ENCODE data around the gene APBB1IP.

Gene APBB1IP

DNA sequence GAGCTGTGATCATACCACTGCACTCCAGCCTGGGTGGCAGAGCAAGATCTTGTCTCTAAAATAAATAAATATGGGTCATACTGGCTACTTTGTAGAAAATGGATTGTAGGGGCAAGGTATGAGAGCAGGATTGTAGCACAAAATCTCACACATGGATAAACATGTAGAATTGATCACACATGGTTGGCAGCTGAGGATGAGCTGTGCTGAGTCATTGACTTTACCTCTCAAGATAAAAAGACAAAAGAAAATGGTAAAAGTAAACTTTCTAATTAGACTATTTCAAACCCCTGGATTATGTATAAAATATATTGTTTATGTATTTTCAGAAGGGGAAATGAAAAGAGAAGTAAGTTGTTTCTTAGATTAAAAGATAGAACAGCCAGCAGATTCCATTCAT lies 69.3 kb downstream of the APBB1IP start:
- DNase-seq (ENCODE audit: low read depth in 2 of 2) = no peak

DNA sequence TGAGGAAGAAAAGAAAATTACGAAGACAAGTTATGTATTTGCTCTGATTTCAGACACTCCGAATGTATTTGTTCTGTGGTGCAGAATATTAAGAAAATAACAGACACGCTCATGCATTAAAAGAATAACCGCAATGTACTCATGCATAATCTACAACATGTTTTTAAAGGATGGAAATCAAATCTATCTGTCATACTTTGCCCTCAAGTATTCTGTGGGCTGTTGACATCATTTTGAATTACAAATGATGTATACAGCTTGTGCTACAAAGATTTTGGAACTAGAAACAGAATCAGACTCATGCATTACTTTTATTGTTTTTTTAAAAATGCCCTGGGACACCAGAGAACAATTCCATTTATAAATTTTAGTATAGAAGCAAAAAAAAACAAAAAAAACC lies 69.9 kb downstream of the APBB1IP start:
- DNase-seq (ENCODE audit: low read depth in 2 of 2) = no peak

DNA sequence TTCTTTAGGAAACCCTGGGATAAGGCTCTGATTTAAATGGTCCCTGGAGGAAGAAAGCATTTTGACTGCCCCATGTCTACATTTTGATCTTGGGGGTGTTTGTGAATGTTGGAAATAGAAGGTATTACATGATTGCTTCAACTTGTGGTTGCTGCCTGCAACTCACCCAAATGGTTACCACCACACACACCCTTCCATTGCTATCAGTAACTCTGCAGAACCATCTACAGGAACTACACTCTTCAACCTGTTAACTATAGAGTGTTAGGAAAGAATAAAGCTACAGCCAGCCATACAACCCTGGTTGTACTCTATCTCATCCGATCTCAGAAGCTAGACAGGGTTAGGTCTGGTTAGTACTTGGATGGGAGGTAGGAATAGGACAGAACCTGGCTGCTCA lies 71.2 kb downstream of the APBB1IP start:
- DNase-seq (ENCODE audit: low read depth in 2 of 2) = no peak

DNA sequence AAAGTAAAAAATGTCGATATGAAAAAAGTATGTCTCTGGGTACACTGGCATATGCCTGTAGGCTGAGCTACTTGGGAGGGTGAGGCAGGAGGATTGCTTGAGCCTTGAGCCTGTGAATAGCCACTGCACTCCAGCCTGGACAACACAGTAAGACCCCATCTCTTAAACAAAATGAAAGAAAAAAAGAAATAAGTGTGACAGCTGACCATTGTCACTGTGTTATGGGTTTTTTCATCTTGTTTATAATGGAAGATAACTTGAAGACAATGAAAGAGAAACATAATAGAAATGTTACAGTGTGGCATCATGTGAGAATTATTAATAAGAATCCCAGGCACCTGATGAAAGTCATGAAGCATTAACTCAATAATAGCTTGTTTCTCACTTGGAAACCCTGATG lies 75.0 kb downstream of the APBB1IP start:
- no peak for DNase-seq (ENCODE audit: low read depth in 2 of 2)

DNA sequence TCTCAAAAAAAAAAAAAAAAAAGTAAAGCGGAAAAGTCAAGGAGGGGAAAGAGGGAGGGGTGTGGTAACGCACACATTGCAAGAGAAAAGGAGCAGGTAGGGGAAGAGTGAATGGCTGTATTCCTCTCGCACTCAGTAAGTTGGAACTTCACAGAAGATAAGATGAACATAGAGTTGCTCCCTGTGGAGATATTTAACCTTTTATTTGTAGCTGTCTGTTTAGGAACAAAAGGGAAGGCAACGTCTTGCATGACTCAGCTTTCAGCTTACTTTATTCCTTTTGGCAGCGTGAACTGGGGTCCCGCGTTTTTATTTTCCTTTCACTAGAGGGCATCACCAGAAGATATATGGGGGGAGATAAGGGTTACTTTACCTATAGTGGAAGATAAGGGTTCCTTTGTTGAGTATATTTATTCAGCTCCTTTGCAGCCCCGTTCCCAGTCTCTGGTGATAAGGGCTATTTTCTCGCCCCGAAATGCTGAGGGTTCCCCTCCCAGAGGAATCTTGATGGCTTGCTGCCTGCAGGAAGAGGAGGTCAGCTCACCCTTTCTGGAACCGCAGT lies 78.5 kb downstream of the APBB1IP start:
- no peak for DNase-seq (ENCODE audit: low read depth in 2 of 2)

DNA sequence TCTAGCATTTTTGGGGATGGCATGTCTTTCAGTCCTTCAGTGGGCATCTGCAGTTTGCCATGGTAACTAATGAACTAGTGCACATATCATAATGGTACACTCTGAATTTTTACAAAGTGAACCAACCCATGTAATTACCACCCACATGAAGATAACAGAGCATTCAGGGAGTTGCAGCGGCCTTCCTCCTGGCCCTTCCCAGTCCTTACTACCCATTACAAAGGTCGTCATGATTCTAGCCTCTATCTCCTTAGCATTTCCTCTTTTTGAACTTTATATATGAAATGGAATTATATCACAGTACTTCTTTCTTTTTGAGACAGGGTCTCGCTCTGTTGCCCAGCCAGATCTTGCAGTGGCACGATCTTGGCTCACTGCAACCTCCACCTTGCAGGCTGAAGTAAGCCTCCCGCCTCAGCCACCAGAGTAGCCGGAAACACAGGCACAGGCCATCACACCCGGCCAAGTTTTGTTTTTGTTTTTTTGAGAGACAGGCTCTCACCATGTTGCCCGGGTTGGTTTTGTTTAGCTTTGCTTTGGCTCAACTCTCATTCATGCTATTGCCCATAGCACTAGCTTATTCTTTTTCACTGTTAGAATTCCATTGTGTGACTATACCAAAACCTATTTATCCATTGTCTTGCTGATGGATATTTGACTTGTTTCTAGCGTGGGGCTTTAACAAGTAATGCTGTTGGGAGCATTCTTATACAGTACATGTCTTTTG lies 79.2 kb downstream of the APBB1IP start:
- no peak for DNase-seq (ENCODE audit: low read depth in 2 of 2)

DNA sequence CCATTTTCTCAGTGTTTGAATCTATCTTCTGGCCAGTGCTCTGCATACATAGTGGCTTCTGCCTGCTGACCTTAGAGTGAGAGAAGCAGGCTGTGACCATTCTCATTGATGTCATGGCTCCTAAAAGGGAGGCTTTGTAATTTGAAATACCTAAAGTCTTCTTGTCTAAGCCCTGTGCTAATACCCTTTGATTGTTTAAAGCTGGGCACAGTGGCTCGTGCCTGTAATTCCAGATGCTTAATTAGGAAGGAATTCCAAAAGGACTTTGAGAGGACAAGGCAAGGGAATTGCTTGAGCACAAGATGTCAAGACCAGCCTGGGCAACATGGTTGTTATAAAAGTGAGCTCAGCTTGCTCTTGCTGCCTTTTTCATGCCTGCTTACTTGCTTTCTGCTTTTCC lies 81.7 kb downstream of the APBB1IP start:
- no peak for DNase-seq (ENCODE audit: low read depth in 2 of 2)

DNA sequence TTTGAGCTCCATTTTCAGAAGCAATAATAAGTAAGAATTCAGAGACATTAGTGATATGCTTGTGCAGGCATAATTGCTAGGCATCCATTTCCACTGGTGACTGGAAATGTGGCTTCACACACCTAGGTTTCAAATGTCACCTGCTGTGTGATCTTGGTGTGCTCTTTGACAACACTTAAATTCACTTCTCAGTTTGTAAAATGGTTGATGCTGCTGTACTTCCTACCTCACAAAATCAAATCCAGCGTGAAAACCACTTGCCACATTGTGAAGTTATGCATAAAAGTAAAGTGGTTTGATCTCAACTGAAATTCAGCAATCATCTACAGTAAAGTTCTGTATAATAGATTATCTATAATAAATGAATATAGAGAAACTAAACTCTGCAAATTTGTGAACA lies 82.4 kb downstream of the APBB1IP start:
- no peak for DNase-seq (ENCODE audit: low read depth in 2 of 2)

DNA sequence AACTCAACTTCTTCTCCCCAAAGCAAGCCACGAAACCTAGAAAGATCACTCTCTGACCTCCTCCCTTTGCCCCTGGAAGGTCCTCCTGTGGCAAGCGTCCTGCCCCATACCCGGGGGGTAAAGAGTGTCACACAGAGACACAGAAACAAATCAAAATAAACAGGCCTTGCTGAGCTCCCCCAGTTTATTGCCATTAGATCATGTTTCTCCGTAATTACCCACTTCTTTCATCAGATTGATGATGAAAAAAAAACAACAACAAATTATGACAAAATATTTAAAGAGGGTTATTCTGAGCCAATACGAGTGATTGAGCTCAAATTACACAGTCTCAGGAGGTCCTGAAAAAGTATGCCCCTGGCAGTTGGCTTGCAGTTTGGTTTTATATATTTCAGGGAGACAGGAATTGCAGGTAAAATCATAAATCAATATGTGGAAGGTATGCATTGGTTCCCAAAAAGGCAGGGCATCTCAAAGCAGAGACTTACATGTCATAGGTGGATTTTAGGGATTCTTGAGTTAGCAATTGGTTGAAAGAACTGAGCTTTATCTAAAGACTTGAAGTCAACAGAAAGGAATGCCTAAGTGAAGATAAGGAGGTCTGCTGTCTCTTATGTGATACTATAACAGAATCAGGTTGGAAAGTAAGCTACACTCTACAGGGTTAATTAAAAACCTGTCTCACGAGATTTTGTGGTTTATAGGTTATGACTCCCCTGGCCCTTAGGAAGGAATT lies 86.2 kb downstream of the APBB1IP start:
- DNase-seq (ENCODE audit: low read depth in 2 of 2) = no peak

DNA sequence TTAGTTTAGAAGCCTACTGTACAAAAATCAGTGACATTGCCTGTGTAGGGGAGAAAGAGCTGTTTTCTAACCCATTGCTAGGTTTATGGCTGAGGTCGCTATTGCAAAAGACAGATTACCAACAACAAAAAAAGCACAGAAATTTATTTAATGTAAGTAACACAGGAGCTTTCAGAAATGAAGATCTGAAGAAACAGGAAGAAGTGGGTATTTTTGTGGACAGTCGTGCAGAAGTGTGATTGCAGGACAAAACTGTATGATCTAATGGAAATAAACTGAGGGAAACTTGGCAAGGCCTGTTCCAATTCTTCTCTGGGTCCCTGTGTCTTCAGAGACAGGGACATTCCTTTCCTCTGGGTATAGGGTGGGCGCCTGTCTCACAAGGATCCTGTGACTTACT lies 87.4 kb downstream of the APBB1IP start:
- DNase-seq (ENCODE audit: low read depth in 2 of 2) = no peak

DNA sequence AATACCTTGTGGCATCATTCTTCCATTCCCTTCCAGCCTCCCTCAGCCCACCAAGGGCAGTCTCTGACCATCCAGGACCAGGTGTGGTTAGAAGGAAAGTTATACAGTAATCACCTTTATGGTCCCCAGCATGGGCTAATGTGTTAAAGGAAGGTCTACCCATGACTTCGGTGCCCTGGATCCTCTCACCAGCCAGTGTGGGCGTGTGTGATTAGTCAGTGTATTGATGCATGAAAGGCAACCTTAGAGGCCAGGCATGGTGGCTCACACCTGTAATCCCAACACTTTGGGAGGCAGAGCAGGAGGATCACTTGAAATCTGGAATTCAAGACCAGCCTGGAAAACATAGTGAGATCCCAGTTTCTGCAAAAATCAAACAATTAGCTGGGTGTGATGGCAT lies 88.9 kb downstream of the APBB1IP start:
- DNase-seq (ENCODE audit: low read depth in 2 of 2) = no peak

DNA sequence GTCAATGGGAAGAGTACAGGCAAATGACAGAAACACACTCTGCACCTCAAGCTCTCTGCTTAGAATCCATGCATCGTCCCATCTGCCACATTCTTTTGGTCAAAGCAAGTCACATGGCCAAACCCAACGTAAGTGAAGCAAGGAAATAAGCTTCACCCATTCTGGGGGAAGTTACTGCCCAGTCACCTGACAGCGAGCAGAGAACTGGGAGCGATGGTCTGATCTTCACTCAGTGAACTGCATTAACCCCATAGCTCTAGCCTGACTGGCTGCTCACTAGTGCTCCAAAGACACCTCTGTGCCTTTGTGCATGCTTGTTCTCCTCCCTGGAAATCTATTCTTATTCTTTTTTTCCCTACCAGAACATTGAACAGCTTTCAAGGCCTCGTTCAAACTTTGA lies 89.9 kb downstream of the APBB1IP start:
- DNase-seq (ENCODE audit: low read depth in 2 of 2) = no peak

DNA sequence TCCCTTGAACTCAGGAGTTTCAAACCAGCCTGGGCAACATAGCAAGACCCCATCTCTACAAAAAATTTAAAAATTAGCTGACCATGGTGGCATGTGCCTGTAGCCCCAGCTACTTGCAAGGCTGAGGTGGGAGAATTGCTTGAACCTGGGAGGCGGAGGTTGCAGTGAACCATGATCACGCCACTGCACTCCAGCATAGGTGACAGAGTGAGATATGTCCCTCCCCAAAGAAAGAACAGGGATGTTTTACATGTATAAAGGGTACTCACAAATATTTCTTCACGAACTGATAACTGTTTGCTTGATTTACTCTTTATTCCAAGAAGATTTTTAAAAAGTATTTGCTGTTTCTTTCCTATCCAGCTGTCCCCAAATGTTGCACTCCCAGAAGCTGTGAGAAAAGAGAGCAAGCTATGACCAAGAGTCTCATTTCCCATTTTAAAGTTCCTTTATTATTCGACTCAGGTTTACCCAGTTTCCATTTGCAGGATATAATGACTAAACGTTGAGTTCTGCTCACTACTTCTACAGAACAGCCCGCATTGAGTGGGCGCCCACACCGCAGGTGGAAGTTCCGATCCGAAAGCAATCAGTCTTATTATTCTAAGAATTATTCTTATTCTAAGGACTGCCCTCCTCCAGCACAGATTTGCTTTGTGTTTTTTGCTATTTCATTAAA lies 90.7 kb downstream of the APBB1IP start:
- DNase-seq (ENCODE audit: low read depth in 2 of 2) = no peak

DNA sequence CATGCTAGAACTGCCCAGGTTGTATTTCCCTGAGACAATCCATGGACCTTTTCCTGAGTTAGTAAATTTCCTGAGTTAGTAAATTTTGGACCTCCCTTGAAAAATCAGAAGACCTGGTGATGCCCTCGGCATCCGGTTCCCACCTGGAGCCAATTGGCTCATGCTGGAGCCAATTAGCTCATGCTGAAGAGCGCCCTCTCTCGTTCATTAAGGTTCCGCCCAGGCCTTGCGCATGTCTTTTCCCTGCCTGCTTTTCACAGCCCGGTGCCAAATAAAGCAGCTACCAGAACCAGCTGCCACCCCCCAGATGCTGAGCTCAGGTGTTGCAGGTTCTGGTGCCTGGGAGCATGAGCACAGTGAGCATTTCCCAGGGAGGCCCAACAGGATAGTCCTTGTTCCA lies 96.2 kb downstream of the APBB1IP start:
- DNase-seq (ENCODE audit: low read depth in 2 of 2) = no peak

DNA sequence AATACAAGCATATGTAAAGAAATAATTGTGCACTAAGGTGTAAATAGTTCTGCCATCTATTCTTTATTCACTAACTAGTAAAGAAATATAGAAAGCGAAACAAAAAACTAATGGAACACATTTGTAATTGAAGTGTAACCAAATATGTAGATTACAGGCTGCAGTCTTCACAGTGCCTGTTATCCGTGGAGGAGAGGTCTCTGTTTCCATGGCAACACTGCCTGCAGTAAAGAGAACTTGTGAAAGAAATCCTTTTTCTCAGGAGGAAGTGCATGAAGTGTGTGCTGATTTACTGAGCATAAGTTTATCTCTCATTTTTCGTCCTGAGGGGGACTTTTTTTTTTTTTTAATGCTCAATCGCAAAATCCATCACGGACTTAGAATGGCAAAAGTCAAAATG lies 102.5 kb downstream of the APBB1IP start:
- DNase-seq (ENCODE audit: low read depth in 2 of 2) = no peak

DNA sequence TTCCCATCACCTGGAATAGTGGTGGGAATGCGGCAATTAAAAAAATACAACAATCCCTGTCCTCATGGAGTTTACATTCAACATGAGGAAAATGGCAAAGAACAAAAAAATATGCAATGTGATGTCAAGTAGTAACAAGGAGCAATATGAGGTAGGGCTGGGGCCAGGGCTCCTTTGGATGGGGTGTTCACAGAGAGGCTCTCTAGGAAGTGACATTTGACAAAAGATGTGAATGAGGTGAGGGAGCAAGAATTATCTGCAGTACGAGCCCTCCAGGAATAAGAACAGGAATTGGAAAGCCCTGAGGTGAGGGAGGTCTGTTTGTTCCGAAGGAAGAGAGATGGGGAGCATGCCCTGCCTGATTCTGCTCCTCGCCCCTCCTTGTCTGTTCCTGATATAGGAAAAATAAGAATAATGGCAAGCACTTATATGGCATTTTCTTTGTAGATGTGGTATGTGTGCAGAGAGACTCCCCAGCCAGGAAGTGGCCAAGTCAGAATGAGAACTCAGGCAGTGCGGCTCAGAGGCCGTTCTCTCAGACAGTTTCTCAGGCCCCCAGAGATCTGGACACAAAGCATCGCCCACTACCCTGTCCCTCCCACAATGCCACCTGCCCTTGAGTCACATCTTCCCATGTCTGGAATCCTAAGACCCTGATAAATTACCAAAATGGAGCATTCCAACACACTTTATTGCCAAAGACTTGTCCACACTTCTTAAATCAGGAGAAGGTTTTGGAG lies 105.6 kb downstream of the APBB1IP start:
- DNase-seq (ENCODE audit: low read depth in 2 of 2) = no peak

DNA sequence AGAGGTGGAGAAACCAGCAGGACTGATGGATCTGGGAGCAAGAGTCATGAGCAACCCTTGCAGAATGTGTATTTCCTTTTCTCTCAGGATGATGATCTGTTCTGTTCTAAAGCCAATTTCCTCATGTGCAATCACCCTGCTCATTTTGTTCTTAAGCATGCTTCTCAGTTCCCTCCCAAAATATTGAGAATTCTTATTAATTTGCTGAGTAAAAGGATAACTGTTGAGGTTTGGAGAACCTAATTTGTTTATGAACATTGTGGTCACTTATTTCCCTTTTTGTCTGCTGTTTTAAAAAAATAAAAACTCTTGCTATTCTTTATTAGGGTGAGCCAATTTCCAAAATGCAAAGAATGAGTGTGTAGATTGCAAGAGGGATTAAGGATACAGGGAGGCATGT lies 106.8 kb downstream of the APBB1IP start:
- no peak for DNase-seq (ENCODE audit: low read depth in 2 of 2)

DNA sequence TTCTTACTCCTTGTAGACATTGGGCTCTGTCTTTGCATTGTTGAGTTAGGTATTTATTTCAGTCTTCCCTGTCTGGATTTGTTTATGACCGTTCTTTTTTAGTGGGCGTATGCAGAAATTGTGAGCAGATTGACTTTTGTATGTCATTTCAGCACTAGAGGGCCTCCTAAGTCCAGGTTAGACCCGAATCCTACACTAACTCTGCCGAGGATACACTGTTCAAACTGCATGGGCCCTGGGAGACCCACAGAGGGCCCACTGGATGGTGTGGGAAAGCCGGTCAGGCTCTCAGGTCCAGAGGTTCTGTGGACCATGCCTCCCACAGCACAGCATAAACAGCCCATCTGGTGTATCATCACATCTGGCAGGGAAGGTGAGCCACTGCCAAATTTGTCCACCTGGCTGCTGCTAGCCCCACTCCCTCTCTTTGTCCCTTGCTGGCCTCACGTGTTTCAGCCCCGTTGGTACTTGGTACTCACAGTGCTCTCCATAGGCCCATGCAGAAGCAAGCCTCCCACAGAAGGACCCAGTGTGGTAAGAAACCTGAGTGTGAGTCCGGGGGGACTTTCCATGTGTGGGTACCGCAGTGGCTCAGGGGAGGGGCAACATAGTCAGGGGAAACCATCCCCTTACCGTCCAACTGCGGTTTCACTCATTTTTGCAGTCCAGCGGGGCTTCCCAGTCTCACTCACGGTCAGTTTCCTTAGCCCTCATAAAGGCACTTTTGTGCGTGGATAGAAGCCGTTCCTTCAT lies 112.8 kb downstream of the APBB1IP start:
- no peak for DNase-seq (ENCODE audit: low read depth in 2 of 2)

DNA sequence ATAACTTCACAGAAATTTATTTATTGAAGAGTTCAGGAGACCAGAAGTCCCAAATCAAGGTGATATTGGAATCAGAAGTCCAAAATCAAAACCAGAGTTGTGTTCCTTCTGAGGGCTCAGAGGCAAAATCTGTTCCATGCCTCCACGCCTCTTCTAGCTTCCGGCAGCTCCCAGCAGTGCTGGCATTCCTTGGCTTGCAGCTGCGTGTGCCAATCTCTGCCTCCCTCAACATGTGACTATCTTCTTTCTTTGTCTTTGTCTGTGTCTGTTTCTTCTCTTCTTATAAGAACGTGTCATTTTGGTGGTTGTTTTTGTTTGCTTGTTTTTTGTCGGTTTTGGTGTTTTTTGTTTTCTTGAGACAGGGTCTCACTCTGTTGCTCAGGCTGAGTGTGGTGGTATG lies 116.1 kb downstream of the APBB1IP start:
- DNase-seq (ENCODE audit: low read depth in 2 of 2) = no peak

DNA sequence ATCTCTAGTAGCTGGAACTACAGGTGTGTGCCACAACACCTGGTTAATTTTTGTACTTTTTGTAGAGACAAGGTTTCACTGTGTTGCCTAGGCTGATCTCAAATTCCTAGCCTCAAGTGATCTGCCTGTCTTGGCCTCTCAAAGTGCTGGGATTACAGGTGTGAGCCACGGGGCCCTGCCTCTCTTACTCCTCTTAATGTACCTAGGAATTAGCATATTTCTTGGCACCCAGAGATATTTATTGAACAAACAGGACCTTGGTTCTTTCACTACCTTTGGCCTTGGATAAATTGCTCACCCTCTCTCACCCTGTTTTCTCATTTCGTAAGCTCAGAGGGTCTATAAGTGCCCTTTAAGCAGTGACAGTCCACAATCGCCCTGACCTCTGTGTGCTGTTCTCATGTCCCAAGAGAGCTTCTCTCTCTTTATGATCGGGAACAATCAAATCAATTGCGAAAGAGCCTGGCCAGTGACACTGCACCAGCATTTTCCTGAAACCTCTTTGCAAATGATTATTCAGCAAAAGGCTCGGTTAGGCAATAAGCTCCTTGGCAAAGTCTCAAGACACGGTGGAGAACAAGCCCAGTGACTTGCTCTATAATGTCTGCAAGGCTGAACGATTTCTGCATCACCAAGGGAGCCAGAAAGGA lies 117.7 kb downstream of the APBB1IP start:
- DNase-seq (ENCODE audit: low read depth in 2 of 2) = no peak
